ENCODE data around the gene EPB42. TPM values are rescaled to one million over a fixed set of nuclear protein-coding genes. Genes with fewer than 3 reads are reported as not detected.

Gene EPB42
- polyA plus RNA-seq, 1 of the 3 experiments (the other 2 are of a cell fraction) = not detected

DNA sequence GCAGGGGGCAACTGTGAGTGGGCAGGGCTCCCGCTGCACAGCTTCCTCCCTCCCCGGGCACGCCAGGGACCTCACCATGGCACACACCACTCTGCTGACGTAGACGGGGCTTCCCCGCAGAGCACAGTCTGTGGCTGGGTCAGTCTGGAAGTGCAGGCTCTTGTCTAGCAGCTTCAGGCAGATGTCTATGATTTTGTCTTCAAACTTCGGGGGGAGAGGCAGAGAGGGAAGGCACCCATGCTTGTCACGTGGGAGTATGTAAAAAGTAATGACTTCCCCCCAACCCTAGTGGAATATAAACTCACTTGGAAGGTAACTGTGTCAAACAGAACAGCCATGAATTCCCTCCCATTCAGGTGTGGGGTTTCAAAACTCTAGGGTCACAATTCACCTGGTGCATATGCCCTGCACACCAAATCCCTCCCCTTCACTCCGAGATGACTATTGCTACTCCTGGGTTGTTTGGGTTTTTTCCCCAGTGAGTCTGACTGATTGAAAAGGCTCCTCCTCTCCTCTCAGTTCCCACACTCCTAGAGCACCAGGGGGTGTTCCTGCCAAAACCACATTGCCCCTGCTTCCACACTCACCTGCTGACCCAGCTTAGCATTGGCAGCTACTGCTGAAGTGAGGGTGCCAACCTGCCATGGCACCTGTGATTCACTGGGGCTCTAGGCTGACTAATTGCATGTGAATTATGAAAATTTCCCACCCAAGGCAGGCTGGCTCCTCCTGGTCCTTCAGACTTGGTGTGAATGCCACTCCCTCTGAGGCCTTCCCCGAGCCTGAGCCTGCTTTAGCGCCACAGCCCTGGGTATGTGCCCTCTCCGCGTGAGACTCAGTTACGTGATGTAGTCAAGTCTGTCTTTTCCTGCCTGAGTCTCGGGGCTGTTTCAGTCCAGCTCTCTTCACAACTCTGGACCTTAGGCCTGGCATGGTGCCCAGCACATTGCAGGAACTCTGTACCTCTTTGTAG, 32.9 kb upstream of the EPB42 start (continued):
- no peak for TF ChIP-seq POLR2AphosphoS5 (IDR thresholded peaks at IDR 0.05; ENCODE audit: low read depth, low read length)
- no peak for TF ChIP-seq NRF1 (IDR thresholded peaks at IDR 0.05; ENCODE audit: low read depth, low read length)
- TF ChIP-seq SIN3A (IDR thresholded peaks at IDR 0.05; ENCODE audit: borderline replicate concordance, low read depth, low read length) = no peak

DNA sequence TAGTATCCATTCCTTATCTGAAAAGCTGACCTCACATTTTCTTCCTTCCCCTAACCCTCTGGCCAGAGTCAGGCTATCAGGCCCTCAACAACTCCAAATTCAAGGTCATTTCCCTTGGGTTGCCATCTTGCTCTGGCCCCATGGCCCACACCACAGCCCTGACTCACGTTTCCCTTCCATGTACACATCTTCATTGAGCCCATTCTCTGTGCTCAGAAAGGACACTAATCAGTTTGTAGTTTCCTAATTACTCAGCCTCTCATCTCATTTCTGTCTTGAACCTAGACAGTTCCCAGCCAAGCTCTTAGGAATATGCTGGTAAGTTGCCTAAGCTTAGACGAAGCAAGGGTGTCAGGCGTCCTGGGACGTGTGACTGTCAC, 31.0 kb upstream of the EPB42 start:
- Histone ChIP-seq H3K4me2 (no peak overlapping the region), H3K27ac (ENCODE audit: low read depth in 2 of 2, low read length in 1 of 2) (no peak overlapping the region), H4K20me1 (ENCODE audit: insufficient read depth) (no peaks in the 10 kb centered on the region), H3K9ac (no peak overlapping the region), H2AFZ (ENCODE audit: low read depth) (no peak overlapping the region), H3K9me2 (no peaks in the 10 kb centered on the region), H3K79me2 (ENCODE audit: insufficient read depth) (no peaks in the 10 kb centered on the region), H3F3A (replicated peaks; ENCODE audit: insufficient read depth) (no peaks in the 10 kb centered on the region), H3K9me3 (no peaks in the 10 kb centered on the region), H3K4me3 (ENCODE audit: low read depth in 2 of 2, low read length in 1 of 2) (no peak overlapping the region), H3K27me3 (ENCODE audit: insufficient read depth) (peaks cover 17% of the 10 kb centered on the region; the same call in 1 of the 2 replicates), H3K36me3 (replicated peaks in 1 of 2; ENCODE audit: control insufficient read depth in 1 of 2, insufficient read depth in 2 of 2, low read length in 1 of 2) (no peaks in the 10 kb centered on the region), H3K4me1 (ENCODE audit: control insufficient read depth in 1 of 2, insufficient read depth in 2 of 2, low read depth in 1 of 2, low read length in 1 of 2) (no peaks in the 10 kb centered on the region; a peak in 1 of 4 replicates)
- ChIA-PET POLR2A (no interaction called here), CTCF (interaction anchor here (1.0 to 1.7 kb wide), 4 partner anchors 9 to 33 kb away, joined by 3 to 7 read pairs (median 4); no protein-coding TSS in a partner anchor)
- DNase-seq = no peak
- TF ChIP-seq MEF2A (IDR thresholded peaks at IDR 0.05; ENCODE audit: borderline replicate concordance, low read depth) (no peak), FOXJ3 (CRISPR knock-in tag; IDR thresholded peaks at IDR 0.05) (no peak), TEAD4 (IDR thresholded peaks at IDR 0.05; ENCODE audit: borderline replicate concordance, insufficient read depth) (no peak), RAD21 (IDR thresholded peaks at IDR 0.05; ENCODE audit: low read length) (no peak), GATA2 (CRISPR knock-in tag; IDR thresholded peaks at IDR 0.05) (no peak), SMC3 (IDR thresholded peaks at IDR 0.05; ENCODE audit: low read depth, low read length) (no peak)
- TF ChIP-seq, protein P1, sequence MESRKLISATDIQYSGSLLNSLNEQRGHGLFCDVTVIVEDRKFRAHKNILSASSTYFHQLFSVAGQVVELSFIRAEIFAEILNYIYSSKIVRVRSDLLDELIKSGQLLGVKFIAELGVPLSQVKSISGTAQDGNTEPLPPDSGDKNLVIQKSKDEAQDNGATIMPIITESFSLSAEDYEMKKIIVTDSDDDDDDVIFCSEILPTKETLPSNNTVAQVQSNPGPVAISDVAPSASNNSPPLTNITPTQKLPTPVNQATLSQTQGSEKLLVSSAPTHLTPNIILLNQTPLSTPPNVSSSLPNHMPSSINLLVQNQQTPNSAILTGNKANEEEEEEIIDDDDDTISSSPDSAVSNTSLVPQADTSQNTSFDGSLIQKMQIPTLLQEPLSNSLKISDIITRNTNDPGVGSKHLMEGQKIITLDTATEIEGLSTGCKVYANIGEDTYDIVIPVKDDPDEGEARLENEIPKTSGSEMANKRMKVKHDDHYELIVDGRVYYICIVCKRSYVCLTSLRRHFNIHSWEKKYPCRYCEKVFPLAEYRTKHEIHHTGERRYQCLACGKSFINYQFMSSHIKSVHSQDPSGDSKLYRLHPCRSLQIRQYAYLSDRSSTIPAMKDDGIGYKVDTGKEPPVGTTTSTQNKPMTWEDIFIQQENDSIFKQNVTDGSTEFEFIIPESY (IDR thresholded peaks at IDR 0.05; ENCODE audit: borderline replicate concordance, low read depth) = no peak
- TF ChIP-seq, protein P2, sequence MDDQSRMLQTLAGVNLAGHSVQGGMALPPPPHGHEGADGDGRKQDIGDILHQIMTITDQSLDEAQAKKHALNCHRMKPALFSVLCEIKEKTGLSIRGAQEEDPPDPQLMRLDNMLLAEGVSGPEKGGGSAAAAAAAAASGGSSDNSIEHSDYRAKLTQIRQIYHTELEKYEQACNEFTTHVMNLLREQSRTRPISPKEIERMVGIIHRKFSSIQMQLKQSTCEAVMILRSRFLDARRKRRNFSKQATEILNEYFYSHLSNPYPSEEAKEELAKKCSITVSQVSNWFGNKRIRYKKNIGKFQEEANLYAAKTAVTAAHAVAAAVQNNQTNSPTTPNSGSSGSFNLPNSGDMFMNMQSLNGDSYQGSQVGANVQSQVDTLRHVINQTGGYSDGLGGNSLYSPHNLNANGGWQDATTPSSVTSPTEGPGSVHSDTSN (IDR thresholded peaks at IDR 0.05) = no peak
- TF ChIP-seq, protein P3, sequence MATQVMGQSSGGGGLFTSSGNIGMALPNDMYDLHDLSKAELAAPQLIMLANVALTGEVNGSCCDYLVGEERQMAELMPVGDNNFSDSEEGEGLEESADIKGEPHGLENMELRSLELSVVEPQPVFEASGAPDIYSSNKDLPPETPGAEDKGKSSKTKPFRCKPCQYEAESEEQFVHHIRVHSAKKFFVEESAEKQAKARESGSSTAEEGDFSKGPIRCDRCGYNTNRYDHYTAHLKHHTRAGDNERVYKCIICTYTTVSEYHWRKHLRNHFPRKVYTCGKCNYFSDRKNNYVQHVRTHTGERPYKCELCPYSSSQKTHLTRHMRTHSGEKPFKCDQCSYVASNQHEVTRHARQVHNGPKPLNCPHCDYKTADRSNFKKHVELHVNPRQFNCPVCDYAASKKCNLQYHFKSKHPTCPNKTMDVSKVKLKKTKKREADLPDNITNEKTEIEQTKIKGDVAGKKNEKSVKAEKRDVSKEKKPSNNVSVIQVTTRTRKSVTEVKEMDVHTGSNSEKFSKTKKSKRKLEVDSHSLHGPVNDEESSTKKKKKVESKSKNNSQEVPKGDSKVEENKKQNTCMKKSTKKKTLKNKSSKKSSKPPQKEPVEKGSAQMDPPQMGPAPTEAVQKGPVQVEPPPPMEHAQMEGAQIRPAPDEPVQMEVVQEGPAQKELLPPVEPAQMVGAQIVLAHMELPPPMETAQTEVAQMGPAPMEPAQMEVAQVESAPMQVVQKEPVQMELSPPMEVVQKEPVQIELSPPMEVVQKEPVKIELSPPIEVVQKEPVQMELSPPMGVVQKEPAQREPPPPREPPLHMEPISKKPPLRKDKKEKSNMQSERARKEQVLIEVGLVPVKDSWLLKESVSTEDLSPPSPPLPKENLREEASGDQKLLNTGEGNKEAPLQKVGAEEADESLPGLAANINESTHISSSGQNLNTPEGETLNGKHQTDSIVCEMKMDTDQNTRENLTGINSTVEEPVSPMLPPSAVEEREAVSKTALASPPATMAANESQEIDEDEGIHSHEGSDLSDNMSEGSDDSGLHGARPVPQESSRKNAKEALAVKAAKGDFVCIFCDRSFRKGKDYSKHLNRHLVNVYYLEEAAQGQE (IDR thresholded peaks at IDR 0.05; ENCODE audit: low read depth, low read length) = no peak
- 59% methylated on average over 4 of the region's 4 CpGs for WGBS (ENCODE audit: low lambda C conversion rate)
